Endothelial cell of umbilical vein (primary cell): ENCODE results near the gene MTCH1. TPM values are rescaled to one million over a fixed set of nuclear protein-coding genes. Genes with fewer than 3 reads are reported as not detected.

Experiments
- BruUV-seq: library from RNA; stranded (reverse); fragments of 400-500 nt; replicated peaks from 2 replicates; lab custom pipeline; 2021; lab: Mats Ljungman, UMichigan
- CTCF ChIA-PET: fragments of 300-600, 350-600 bp; sonication (Branson Sonifier 250); formaldehyde crosslinking; loops from one replicate; lab custom pipeline; 2021; ENCODE audit warnings: antibody characterized with exemption, inconsistent platforms; lab: Charles Lee
- POLR2A ChIA-PET: fragments of 300-600, 350-600 bp; sonication (Branson Sonifier 250); formaldehyde crosslinking; loops from one replicate; lab custom pipeline; 2021; ENCODE audit warnings: antibody characterized with exemption, inconsistent platforms; lab: Charles Lee
- DNase-seq: peaks from one replicate; pipeline ENCODE4 v3.0.0-alpha.2; 2011; ENCODE audit warnings: low read depth, low spot score
- FAIRE-seq: peaks from 2 replicates; lab custom pipeline; 2011; peaks lifted over from hg19 to GRCh38; lab: Jason Lieb, UNC
- H2AFZ ChIP-seq: 2 replicates; pipeline ENCODE4 v1.6.0; 2012; ENCODE audit warnings: low read depth, low read length, control low read depth, inconsistent platforms
- H3K27ac ChIP-seq: 2 replicates; pipeline ENCODE4 v1.5.1; 2011; ENCODE audit warnings: low read depth, mild to moderate bottlenecking, control low read depth, low read length, moderate library complexity; ENCODE audit not compliant: insufficient read depth
- H3K27me3 ChIP-seq, 2 experiments: 2 replicates each; pipeline versions ENCODE4 v1.6.0 to v1.6.1; 2011; ENCODE audit warnings: low read length in 2 of 2, mixed read lengths in 1 of 2; ENCODE audit not compliant: control insufficient read depth in 2 of 2, insufficient read depth in 2 of 2
- H3K36me3 ChIP-seq, 2 experiments: 2 replicates in 1 of 2; 3 replicates in 1 of 2; pipeline ENCODE4 v1.5.1; 2011; ENCODE audit warnings: low read length in 2 of 2, mild to moderate bottlenecking in 1 of 2, moderate library complexity in 1 of 2; ENCODE audit not compliant: control insufficient read depth in 2 of 2, insufficient read depth in 2 of 2; ENCODE audit errors: extremely low read depth in 1 of 2
- H3K4me1 ChIP-seq: 3 replicates; pipeline ENCODE4 v1.5.1; 2011; ENCODE audit warnings: mild to moderate bottlenecking, low read length; ENCODE audit not compliant: control insufficient read depth, insufficient read depth; ENCODE audit errors: extremely low read depth
- H3K4me2 ChIP-seq: 2 replicates; pipeline ENCODE4 v1.6.1; 2011; ENCODE audit warnings: low read length, control low read depth, mixed read lengths; ENCODE audit not compliant: insufficient read depth
- H3K4me3 ChIP-seq, 3 experiments: fragments of 200-600 bp in 1 of 3; sonication (generic), shearing (Covaris generic) in 1 of 3; replicated peaks in 1 of 3; 2 replicates each; pipeline ENCODE4 v1.5.1; 2011 to 2016; ENCODE audit warnings: control low read depth in 3 of 3, low read length in 3 of 3, mild to moderate bottlenecking in 2 of 3, inconsistent platforms in 1 of 3, low read depth in 1 of 3, moderate library complexity in 1 of 3; ENCODE audit not compliant: insufficient read depth in 1 of 3
- H3K79me2 ChIP-seq: 2 replicates; pipeline ENCODE4 v1.6.0; 2012; ENCODE audit warnings: low read length, inconsistent platforms; ENCODE audit not compliant: control insufficient read depth, insufficient read depth
- H3K9ac ChIP-seq: replicated peaks from 2 replicates; pipeline ENCODE3; 2011; ENCODE audit warnings: low read length, control low read depth; ENCODE audit not compliant: insufficient read depth; ENCODE audit errors: extremely low read depth
- H3K9me1 ChIP-seq: replicated peaks from 3 replicates; pipeline ENCODE4 v1.6.0; 2011; ENCODE audit warnings: mild to moderate bottlenecking, low read length; ENCODE audit not compliant: control insufficient read depth, insufficient read depth; ENCODE audit errors: extremely low read depth
- H3K9me3 ChIP-seq: replicated peaks from 2 replicates; pipeline ENCODE4 v1.5.1; 2012; ENCODE audit warnings: low read length, inconsistent platforms; ENCODE audit not compliant: control insufficient read depth, insufficient read depth
- H4K20me1 ChIP-seq: replicated peaks from 2 replicates; pipeline ENCODE3; 2011; ENCODE audit warnings: mild to moderate bottlenecking, low read length; ENCODE audit not compliant: control insufficient read depth, insufficient read depth; ENCODE audit errors: extremely low read depth
- EZH2 ChIP-seq: IDR thresholded peaks from 2 replicates; pipeline ENCODE4 v1.6.1; 2012; ENCODE audit warnings: borderline replicate concordance, low read depth, mild to moderate bottlenecking, moderate library complexity, low read length, inconsistent platforms; ENCODE audit not compliant: severe bottlenecking
- FOS ChIP-seq: IDR thresholded peaks from 2 replicates; pipeline ENCODE4 v1.6.1; 2011; ENCODE audit warnings: mild to moderate bottlenecking, low read length, moderate library complexity, borderline replicate concordance; ENCODE audit not compliant: insufficient read depth
- GATA2 ChIP-seq: IDR thresholded peaks from 2 replicates; pipeline ENCODE4 v1.7.0; 2011; ENCODE audit warnings: low read depth, mild to moderate bottlenecking, moderate library complexity, mixed read lengths, low read length; ENCODE audit not compliant: insufficient read length, insufficient read depth
- JUN ChIP-seq: IDR thresholded peaks from 2 replicates; pipeline ENCODE4 v1.6.1; 2011; ENCODE audit warnings: borderline replicate concordance, low read depth; ENCODE audit not compliant: insufficient read length, insufficient read depth
- MYC ChIP-seq: IDR thresholded peaks from one replicate; pipeline ENCODE4 v1.6.1; 2011; ENCODE audit warnings: mild to moderate bottlenecking, low read depth, low read length
- POLR2A ChIP-seq: IDR thresholded peaks from 2 replicates; pipeline ENCODE4 v1.6.1; 2012; ENCODE audit warnings: low read depth, mild to moderate bottlenecking, control low read depth, low read length
- POLR2AphosphoS5 ChIP-seq: IDR thresholded peaks from 2 replicates; pipeline ENCODE4 v1.6.1; 2012; ENCODE audit warnings: low read depth, mild to moderate bottlenecking, control low read depth, low read length, moderate library complexity; ENCODE audit not compliant: insufficient read depth
- dilution Hi-C: fragments of 300-500 bp; cut with MboI; formaldehyde crosslinking; loops from one replicate; pipeline ENCODE4 v1.15.0; 2019; ENCODE audit warnings: low sequenced_read_pairs; ENCODE audit not compliant: extremely low pct_ligation_motif_present
- intact Hi-C: fragments of 100-400 bp; cut with micrococcal nuclease; formaldehyde crosslinking; loops from one replicate; pipeline ENCODE4 v1.10.0; 2022
- polyA plus RNA-seq, 4 experiments: library from polyadenylated mRNA; depleted of rRNA in 3 of 4; stranded (reverse) in 3 of 4; unstranded in 1 of 4; fragments of >200 nt; gene quantifications; 2 replicates each; pipeline versions ENCODE4 v1.2.1 to v1.2.3, GENCODE V29; 2011 to 2012; ENCODE audit warnings: missing spikeins in 1 of 4
- total RNA-seq: library from RNA; stranded (reverse); gene quantifications from 2 replicates; pipeline ENCODE4 v1.2.3, GENCODE V29; 2021
- TF ChIP-seq, protein P1 (sequence below), 2 donors: IDR thresholded peaks; 1 replicate in 1 of 2; 2 replicates in 1 of 2; pipeline ENCODE4 v1.5.1; 2011; ENCODE audit warnings: low read length in 2 of 2, mild to moderate bottlenecking in 2 of 2, moderate library complexity in 2 of 2, control low read depth in 1 of 2, inconsistent platforms in 1 of 2, low read depth in 1 of 2; ENCODE audit not compliant: insufficient read depth in 1 of 2; ENCODE audit errors: extremely low read depth in 1 of 2
- TF ChIP-seq, protein P2 (sequence below): IDR thresholded peaks from 2 replicates; pipeline ENCODE4 v1.6.1; 2011; ENCODE audit not compliant: insufficient read depth, insufficient read length

Gene MTCH1
- total and polyA plus RNA-seq, 2 donors (not counting 3 experiments of a cell fraction or from before 2014, with no cell fraction given) = 218 to 228 TPM

DNA sequence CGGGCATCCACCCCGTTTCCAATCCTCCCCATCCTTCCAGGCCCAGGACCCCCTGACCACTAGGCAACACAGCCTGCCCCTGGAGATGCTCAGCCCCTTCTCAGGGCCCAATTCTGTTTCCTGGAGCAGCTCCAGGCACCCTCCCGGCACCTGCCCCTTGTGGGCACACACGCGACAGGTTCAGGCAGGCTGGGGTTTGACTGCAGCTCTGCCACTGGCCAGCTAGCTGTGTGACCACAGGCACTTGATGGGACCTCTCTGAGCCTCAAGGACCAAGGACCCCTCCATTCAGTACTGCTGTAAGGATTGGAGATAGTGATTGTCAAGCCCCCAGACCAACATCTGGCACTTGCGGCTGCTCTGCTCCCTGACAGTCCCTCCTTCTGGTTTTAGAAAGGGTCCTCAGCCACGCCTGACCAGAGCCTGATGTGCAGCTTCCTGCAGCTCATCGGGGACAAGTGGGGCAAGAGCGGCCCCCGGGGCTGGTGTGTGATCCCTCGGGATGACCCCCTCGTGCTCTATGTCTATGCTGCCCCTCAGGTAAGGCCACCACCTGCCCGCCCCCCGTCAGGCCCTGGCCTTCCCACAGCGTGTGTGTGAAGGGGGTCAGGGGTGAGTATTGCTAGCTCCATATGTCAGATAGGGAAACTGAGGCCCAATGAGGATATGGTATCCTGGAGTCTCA is 41.2 kb upstream of the MTCH1 start:
- intact Hi-C loops (loop anchor here (10.0 kb wide), 1 partner anchor 288 kb away; no protein-coding TSS in a partner anchor), dilution Hi-C loops (no loop called here)
- Histone ChIP-seq H3K9me1 (no peaks in the 10 kb centered on the region), H3K27ac (no peak overlapping the region), H3K9ac (no peak overlapping the region), H3K4me1 (peaks cover 5% of the 10 kb centered on the region), H3K79me2 (no peaks in the 10 kb centered on the region), H2AFZ (no peak overlapping the region), H3K36me3 (no peaks in the 10 kb centered on the region), H3K9me3 (no peaks in the 10 kb centered on the region), H3K4me2 (no peak overlapping the region), H3K27me3 (no peaks in the 10 kb centered on the region), H4K20me1 (no peaks in the 10 kb centered on the region), H3K4me3 (no peak overlapping the region)
- no TSS peak for BruUV-seq
- FAIRE-seq (no peak), DNase-seq (no peak)
- POLR2A ChIA-PET = no interaction called here
- TF ChIP-seq FOS (no peak), JUN (no peak), MYC (no peak), POLR2AphosphoS5 (no peak), EZH2 (no peak), GATA2 (no peak), POLR2A (no peak)
- TF ChIP-seq, protein P1, sequence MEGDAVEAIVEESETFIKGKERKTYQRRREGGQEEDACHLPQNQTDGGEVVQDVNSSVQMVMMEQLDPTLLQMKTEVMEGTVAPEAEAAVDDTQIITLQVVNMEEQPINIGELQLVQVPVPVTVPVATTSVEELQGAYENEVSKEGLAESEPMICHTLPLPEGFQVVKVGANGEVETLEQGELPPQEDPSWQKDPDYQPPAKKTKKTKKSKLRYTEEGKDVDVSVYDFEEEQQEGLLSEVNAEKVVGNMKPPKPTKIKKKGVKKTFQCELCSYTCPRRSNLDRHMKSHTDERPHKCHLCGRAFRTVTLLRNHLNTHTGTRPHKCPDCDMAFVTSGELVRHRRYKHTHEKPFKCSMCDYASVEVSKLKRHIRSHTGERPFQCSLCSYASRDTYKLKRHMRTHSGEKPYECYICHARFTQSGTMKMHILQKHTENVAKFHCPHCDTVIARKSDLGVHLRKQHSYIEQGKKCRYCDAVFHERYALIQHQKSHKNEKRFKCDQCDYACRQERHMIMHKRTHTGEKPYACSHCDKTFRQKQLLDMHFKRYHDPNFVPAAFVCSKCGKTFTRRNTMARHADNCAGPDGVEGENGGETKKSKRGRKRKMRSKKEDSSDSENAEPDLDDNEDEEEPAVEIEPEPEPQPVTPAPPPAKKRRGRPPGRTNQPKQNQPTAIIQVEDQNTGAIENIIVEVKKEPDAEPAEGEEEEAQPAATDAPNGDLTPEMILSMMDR (IDR thresholded peaks at IDR 0.05; ENCODE audit: extremely low read depth in 1 of 2, insufficient read depth in 1 of 2, low read depth in 1 of 2, low read length in 2 of 2) = no peak
- TF ChIP-seq, protein P2, sequence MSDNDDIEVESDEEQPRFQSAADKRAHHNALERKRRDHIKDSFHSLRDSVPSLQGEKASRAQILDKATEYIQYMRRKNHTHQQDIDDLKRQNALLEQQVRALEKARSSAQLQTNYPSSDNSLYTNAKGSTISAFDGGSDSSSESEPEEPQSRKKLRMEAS = no peak
- CTCF ChIA-PET = interaction anchor here (1.6 to 10.6 kb wide), 7 partner anchors 8 to 183 kb away, joined by 4 to 330 read pairs (median 62); partner anchors contain the start of gene PIM1
